Fibroblast of villous mesenchyme (primary cell): ENCODE results near the gene DEFB115. TPM values are rescaled to one million over a fixed set of nuclear protein-coding genes. Genes with fewer than 3 reads are reported as not detected.
"Not testable (repeated sequence)": the region's sequence is repeated elsewhere in the genome, so short reads cannot be mapped to it uniquely, and the experiment has no call there.

Experiments used
- DNase-seq: peaks from one replicate; pipeline ENCODE4 v3.0.0-alpha.2; 2010; ENCODE audit warnings: low read depth
- H3K4me3 ChIP-seq: 2 replicates; pipeline ENCODE4 v1.5.1; 2011; ENCODE audit warnings: low read depth, mild to moderate bottlenecking, low read length
- CTCF ChIP-seq: IDR thresholded peaks from 2 replicates; pipeline ENCODE4 v1.5.1; 2012; ENCODE audit warnings: low read depth, mild to moderate bottlenecking, low read length; ENCODE audit not compliant: insufficient read depth
- total RNA-seq: library from RNA; depleted of rRNA; stranded (reverse); fragments of >200 nt; gene quantifications from 2 replicates; pipeline ENCODE4 v1.2.3, GENCODE V29; 2012

The DEFB115 gene
- total RNA-seq, 1 donor: not detected

- H3K4me3 ChIP-seq: no peak overlapping the region
- no peak for TF ChIP-seq CTCF
- no peak for DNase-seq
Observed at GRCh38 chr20:31278178-31278577, 20.7 kb downstream of the DEFB115 start.

GRCh38 chr20:31284964-31285363 is 27.5 kb downstream of the DEFB115 start:
- H3K4me3 ChIP-seq: not testable (repeated sequence)

GRCh38 chr20:31308535-31309162 is 51.2 kb downstream of the DEFB115 start, which contains the start of gene DEFB116:
Gene DEFB116, minus strand, starts transcription at chr20:31308585. Its CDS starts 0 bp downstream, at chr20:31308585.
- DNase-seq: no peak
- H3K4me3 ChIP-seq: no peak within 1 kb of the TSS
- TF ChIP-seq CTCF: no peak

More at GRCh38 chr20:31284964-31285363, 27.5 kb downstream of the DEFB115 start:
- not testable (repeated sequence) for DNase-seq

Other genes with a start within 250 kb of the DEFB115 start
- not detected in 2 replicates for gene DEFB116, start 50.9 kb downstream of the DEFB115 start, total RNA-seq
- gene DEFB118, start 110.9 kb downstream of the DEFB115 start, total RNA-seq: not detected in 2 replicates
- not detected in 2 replicates for gene DEFB119, start 132.9 kb downstream of the DEFB115 start, total RNA-seq
- gene DEFB121, start 148.6 kb downstream of the DEFB115 start, total RNA-seq: not detected in 2 replicates
- gene DEFB123, start 183.0 kb downstream of the DEFB115 start, total RNA-seq: not detected in 2 replicates
- gene DEFB124, start 217.5 kb downstream of the DEFB115 start, total RNA-seq: not detected in 2 replicates
- gene REM1, start 217.6 kb downstream of the DEFB115 start, total RNA-seq: not detected in 2 replicates